MCF 10A (cell line): ENCODE results near the gene ETV5. TPM values are rescaled to one million over a fixed set of nuclear protein-coding genes. Genes with fewer than 3 reads are reported as not detected.

Source experiments
- BruUV-seq: library from RNA; stranded (reverse); fragments of 400-500 nt; replicated peaks from 2 replicates; lab custom pipeline; 2021; lab: Mats Ljungman, UMichigan
- CTCF ChIA-PET: fragments of 300-600 bp; sonication (Branson Sonifier 250); formaldehyde crosslinking; extraction: SDS; loops from one replicate; lab custom pipeline; 2021; ENCODE audit warnings: antibody characterized with exemption, inconsistent platforms; lab: Yijun Ruan, JAX
- POLR2A ChIA-PET: fragments of 300-600, 350-650 bp; sonication (Branson Sonifier 250); formaldehyde crosslinking; extraction: SDS; loops from one replicate; lab custom pipeline; 2020; ENCODE audit warnings: antibody characterized with exemption, inconsistent platforms; lab: Yijun Ruan, JAX
- DNase-seq: peaks from one replicate; pipeline ENCODE4 v3.0.0-alpha.2; 2018; ENCODE audit not compliant: unreplicated experiment
- H3K27ac Mint-ChIP-seq: one replicate; pipeline ENCODE4 v1.8.0; 2022; ENCODE audit warnings: mild to moderate bottlenecking, low read depth, mixed read lengths; ENCODE audit not compliant: unreplicated experiment
- H3K27me3 Mint-ChIP-seq: one replicate; pipeline ENCODE4 v1.8.0; 2022; ENCODE audit warnings: mixed read lengths; ENCODE audit not compliant: insufficient read depth, unreplicated experiment
- H3K36me3 Mint-ChIP-seq: one replicate; pipeline ENCODE4 v1.8.0; 2022; ENCODE audit warnings: mild to moderate bottlenecking, moderate library complexity, mixed read lengths; ENCODE audit not compliant: insufficient read depth, unreplicated experiment
- H3K4me1 Mint-ChIP-seq: one replicate; pipeline ENCODE4 v1.8.0; 2022; ENCODE audit warnings: mixed read lengths; ENCODE audit not compliant: insufficient read depth, unreplicated experiment
- H3K4me3 Mint-ChIP-seq: one replicate; pipeline ENCODE4 v1.8.0; 2022; ENCODE audit warnings: mild to moderate bottlenecking, moderate library complexity, mixed read lengths; ENCODE audit not compliant: unreplicated experiment
- H3K9me3 Mint-ChIP-seq: one replicate; pipeline ENCODE4 v1.8.0; 2022; ENCODE audit warnings: mixed read lengths; ENCODE audit not compliant: unreplicated experiment
- intact Hi-C: fragments of 100-400 bp; cut with micrococcal nuclease; formaldehyde crosslinking; loops from 2 replicates; pipeline ENCODE4 v1.14.1; 2022
- total RNA-seq: library from RNA; stranded (reverse); gene quantifications from 2 replicates; pipeline ENCODE4 v1.2.3, GENCODE V29; 2022
- TF ChIP-seq, protein P1 (sequence below): fragments of 200-600 bp; IDR thresholded peaks from one replicate; pipeline ENCODE4 v1.8.0; 2022; ENCODE audit warnings: antibody characterized with exemption, mild to moderate bottlenecking; ENCODE audit not compliant: unreplicated experiment

Gene ETV5
- total RNA-seq, 1 experiment from 2014 or later = 93.0 TPM

DNA sequence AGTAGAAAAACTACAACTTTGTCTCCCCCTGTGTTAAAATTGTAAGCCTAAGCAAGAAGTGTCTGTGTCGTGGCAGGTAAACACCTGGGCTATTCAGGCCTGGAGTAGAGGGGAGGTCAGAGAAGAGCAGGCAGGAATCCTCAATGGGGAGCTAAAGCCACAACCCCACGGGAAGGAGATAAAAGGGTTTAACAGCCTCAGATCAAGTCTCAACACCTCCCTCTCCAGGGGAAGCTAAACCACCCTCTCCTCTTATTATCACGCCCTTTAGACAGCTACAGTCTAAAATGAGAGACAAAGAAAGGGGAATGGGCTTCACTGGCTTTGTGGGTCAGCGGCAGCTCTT, 11.6 kb downstream of the ETV5 start:
- TF ChIP-seq, protein P1, sequence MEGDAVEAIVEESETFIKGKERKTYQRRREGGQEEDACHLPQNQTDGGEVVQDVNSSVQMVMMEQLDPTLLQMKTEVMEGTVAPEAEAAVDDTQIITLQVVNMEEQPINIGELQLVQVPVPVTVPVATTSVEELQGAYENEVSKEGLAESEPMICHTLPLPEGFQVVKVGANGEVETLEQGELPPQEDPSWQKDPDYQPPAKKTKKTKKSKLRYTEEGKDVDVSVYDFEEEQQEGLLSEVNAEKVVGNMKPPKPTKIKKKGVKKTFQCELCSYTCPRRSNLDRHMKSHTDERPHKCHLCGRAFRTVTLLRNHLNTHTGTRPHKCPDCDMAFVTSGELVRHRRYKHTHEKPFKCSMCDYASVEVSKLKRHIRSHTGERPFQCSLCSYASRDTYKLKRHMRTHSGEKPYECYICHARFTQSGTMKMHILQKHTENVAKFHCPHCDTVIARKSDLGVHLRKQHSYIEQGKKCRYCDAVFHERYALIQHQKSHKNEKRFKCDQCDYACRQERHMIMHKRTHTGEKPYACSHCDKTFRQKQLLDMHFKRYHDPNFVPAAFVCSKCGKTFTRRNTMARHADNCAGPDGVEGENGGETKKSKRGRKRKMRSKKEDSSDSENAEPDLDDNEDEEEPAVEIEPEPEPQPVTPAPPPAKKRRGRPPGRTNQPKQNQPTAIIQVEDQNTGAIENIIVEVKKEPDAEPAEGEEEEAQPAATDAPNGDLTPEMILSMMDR = no peak
- Mint-ChIP-seq H3K27ac (no peak overlapping the region), H3K4me1 (peaks cover 31% of the 10 kb centered on the region), H3K4me3 (no peak overlapping the region), H3K9me3 (no peaks in the 10 kb centered on the region), H3K27me3 (no peaks in the 10 kb centered on the region), H3K36me3 (peaks cover 19% of the 10 kb centered on the region)
- no peak for DNase-seq
- CTCF ChIA-PET = interaction anchor here (0.6 to 1.9 kb wide), 6 partner anchors 11 to 154 kb away, joined by 3 to 5 read pairs (median 4); no protein-coding TSS in a partner anchor
- intact Hi-C loops = no loop called here
- POLR2A ChIA-PET = interaction anchor here (0.9 to 3.4 kb wide), 3 partner anchors 12 to 29 kb away, joined by 4 to 25 read pairs (median 5); partner anchors contain the start of gene ETV5
- BruUV-seq = no TSS peak

DNA sequence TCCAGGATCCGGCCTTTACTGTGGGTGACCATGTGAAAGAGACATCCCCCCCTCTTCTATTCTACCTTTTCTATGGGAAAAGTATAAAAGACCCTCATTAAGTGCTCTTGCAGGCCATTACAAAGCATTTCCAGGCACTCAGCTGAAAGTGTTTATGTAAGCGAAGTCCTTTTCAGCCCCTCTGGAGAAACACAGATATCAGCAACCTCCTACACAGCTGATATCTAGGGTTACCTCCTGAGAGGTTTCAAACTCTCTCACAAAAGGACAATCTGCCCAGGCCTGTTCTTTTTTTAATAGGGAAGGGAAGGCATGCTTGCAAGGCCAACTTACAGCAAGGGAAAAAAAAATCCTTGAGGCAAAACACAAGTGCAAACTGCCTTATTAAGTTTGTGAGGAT, 12.6 kb downstream of the ETV5 start:
- Mint-ChIP-seq H3K4me1 (peaks cover 37% of the 10 kb centered on the region), H3K27me3 (no peaks in the 10 kb centered on the region), H3K9me3 (no peaks in the 10 kb centered on the region), H3K36me3 (peaks cover 25% of the 10 kb centered on the region), H3K4me3 (no peak overlapping the region), H3K27ac (no peak overlapping the region)
- DNase-seq = no peak
- ChIA-PET CTCF (interaction anchor here (0.7 to 1.1 kb wide), 2 partner anchors 438 to 444 kb away, joined by 3 read pairs; no protein-coding TSS in a partner anchor), POLR2A (interaction anchor here (3.4 kb wide), 1 partner anchor 13 kb away, joined by 25 read pairs; the partner anchor contains the start of gene ETV5)
- BruUV-seq = no TSS peak
- intact Hi-C loops = no loop called here
- TF ChIP-seq, protein P1 = no peak

GRCh38 chr3:186095561-186096081, 13.3 kb downstream of the ETV5 start:
- no peak for DNase-seq
- Mint-ChIP-seq H3K27ac (no peak overlapping the region), H3K27me3 (no peaks in the 10 kb centered on the region), H3K9me3 (no peaks in the 10 kb centered on the region), H3K4me3 (no peak overlapping the region), H3K36me3 (peaks cover 25% of the 10 kb centered on the region), H3K4me1 (peaks cover 37% of the 10 kb centered on the region)
- CTCF ChIA-PET = interaction anchor here (1.1 kb wide), 2 partner anchors 14 to 437 kb away, joined by 3 read pairs; no protein-coding TSS in a partner anchor
- POLR2A ChIA-PET = no interaction called here
- no TSS peak for BruUV-seq
- intact Hi-C loops = no loop called here
- TF ChIP-seq, protein P1 = no peak

DNA sequence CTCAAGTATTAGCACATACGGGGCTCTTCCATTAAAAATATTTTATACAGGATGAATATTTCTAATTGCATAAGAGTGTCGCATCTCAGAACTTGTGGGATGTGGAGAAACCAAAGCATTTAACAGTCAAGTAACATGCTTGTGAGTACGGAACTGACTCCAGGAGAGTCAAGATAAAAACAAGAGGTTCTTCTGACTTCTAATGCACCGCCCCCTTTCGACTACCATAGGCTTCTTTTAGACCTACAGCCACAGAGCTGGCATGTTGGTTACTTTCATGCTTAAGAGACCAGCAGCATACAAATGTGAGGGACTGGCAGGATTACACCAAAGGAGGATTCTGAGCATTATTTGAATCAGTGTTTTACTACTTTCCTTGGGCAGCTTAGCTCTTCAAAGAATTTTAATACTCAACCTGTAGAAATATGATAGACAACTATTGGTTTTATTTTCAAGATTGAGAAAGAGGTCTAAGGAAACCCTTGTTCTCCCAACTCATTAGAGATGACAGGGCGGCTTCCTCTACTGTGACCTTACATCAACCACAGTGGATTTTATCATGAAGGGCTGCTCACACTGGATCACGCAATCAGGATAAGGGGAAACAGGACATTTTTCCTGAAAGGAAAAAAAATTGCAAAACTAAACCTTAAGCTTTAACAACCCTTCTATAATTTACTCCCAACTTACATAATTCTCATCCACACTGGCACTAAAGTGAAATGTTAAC, 14.0 kb downstream of the ETV5 start:
- no peak for DNase-seq
- Mint-ChIP-seq H3K9me3 (no peaks in the 10 kb centered on the region), H3K36me3 (peaks cover 25% of the 10 kb centered on the region), H3K27me3 (no peaks in the 10 kb centered on the region), H3K4me3 (no peak overlapping the region), H3K4me1 (peaks cover 36% of the 10 kb centered on the region), H3K27ac (no peak overlapping the region)
- CTCF ChIA-PET = interaction anchor here (1.1 kb wide), 1 partner anchor 13 kb away, joined by 3 read pairs; no protein-coding TSS in a partner anchor
- TF ChIP-seq, protein P1 = no peak
- POLR2A ChIA-PET = no interaction called here
- intact Hi-C loops = no loop called here
- BruUV-seq = no TSS peak
